ENCODE measurements around the gene BTNL8. TPM values are rescaled to one million over a fixed set of nuclear protein-coding genes. Genes with fewer than 3 reads are reported as not detected.

The BTNL8 gene, protein sequence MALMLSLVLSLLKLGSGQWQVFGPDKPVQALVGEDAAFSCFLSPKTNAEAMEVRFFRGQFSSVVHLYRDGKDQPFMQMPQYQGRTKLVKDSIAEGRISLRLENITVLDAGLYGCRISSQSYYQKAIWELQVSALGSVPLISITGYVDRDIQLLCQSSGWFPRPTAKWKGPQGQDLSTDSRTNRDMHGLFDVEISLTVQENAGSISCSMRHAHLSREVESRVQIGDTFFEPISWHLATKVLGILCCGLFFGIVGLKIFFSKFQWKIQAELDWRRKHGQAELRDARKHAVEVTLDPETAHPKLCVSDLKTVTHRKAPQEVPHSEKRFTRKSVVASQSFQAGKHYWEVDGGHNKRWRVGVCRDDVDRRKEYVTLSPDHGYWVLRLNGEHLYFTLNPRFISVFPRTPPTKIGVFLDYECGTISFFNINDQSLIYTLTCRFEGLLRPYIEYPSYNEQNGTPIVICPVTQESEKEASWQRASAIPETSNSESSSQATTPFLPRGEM
- not detected for total RNA-seq

DNA sequence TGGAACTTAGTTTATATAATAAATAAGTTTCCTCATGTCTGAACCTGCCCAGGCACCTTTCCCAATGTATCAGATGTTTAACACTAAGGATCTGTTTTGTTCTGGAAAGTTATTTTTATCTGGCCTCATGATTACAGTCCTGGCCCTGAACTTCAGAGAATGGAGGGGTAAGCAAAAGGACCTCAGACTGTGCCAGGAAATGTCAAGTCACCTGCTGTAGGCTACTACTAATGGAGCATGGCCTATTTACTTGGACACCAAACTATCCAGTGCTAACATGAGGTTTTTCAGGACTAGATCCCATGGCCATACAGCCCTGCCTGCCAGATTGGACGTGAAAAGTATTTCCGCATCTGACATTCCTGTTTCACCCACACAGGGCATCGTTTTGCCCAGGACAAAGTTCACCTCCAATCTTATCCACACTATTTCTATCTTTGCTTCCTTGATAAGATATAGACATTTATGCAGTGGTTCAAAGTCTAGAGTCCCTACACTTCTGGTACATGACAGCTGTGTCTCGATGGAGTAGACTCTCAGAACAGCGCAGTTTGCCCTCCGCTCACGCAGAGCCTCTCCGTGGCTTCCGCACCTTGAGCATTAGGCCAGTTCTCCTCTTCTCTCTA, at the start of gene BTNL8:
BTNL8 (plus strand) TSS at position 539 of the 626 bp plus-strand sequence. CDS start 152 bp downstream, outside the sequence.
- DNase-seq: no peak

DNA sequence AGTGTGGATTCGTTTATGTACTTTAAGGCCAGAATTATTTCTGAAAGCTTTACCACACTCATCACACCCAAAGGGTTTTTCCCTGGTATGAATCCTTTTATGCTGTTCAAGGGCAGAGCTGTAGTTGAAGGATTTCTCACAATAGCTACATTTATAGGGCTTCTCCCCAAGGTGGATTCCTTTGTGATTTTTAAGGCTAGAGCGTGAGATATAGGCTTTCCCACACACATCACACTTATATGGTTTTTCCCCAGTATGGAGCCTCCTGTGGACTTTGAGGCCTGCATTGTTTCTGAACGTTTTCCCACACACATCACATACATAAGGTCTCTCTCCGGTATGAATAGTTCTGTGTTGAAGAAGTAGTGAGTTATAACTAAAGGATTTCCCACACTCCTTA, 49.1 kb upstream of the BTNL8 start:
- DNase-seq: no peak

DNA sequence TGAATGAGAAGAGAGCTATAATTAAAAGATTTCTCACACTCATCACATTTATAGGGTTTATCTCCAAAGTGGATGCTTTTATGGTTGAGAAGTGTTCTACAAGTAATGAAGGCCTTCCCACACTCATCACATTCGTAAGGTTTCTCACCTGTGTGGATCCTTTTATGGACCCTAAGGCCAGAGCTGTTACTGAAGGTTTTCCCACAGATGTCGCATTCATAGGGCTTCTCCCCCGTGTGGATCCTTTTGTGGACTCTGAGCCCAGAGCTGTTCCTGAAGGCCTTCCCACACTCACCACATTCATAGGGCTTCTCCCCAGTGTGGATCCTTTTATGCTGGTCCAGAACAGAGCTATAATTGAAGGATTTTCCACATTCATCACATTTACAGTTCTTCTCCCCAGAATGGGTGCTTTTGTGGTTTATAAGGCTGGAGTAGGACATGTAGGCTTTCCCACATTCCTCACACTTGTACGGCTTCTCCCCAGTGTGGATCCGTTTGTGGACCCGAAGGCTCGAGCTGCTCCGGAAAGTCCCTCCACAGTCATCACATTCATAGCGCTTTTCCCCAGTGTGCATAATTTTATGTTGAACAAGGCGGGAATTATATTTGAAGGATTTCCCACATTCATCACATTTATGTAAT, 48.4 kb upstream of the BTNL8 start:
- no peak for DNase-seq

DNA sequence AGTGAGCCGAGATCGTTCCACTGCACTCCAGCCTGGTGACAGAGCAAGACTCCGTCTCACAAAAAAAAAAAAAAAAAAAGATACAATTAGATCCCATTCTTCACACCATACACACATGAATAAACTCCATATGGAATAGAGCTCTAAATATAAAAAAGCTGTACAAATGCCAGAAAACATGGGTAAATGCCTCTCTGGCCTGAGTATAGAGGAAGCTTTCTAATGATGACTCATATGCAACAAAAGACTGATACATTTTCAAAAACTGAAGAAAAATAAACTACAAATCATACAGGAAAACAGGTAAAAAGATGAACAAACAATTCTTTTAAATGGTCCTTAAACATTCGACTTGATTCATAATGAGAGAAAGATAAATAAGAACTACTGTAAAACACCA, 46.5 kb upstream of the BTNL8 start:
- DNase-seq: no peak

DNA sequence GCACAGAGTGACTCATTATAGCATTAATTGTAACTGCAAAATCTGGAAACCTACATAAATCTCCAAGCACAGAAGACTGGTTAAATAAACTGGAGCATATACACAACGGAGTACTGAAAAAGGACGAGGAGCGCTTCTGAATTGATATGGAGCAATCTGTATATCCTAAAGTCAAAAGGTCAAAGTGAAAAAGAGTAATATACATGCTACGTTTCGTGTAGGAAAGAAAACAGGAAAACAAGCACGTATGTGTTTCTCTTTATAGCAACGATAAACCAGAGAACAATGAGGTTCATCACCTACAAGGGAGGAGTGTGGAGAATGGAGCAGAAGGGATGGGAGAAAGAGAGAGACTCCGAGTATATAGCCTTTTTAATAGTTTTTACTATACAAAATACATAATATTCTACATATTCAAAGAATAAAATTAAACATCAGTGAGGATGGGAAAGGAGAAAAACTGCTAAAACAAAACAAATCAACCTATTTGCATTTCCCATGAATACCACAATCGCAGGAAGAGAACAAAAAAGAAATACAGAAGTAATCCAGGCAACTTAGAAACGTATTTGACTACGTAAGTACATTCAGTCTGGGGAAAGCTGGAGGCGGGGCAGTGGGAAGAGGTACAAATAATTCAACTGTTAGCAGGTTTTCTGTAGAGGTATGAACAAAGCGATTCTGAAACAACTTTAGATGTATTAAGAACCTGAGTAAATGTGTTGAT, 45.7 kb upstream of the BTNL8 start:
- no peak for DNase-seq

DNA sequence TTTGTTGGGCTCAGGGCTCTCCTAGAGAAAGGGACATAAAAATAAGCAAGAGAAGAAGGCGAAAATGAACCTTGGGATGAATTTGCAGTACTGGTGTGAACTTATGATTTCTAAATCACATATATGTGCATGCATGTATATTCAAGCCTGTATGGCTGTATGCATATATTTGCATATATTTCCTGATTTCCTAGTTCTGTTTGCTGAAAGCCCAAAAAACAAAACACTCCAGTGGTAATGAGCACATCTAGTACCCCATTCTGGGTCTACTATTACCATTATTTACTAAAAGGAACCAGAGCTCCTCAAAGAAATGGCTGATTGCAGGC, 45.1 kb upstream of the BTNL8 start:
- no peak for DNase-seq

DNA sequence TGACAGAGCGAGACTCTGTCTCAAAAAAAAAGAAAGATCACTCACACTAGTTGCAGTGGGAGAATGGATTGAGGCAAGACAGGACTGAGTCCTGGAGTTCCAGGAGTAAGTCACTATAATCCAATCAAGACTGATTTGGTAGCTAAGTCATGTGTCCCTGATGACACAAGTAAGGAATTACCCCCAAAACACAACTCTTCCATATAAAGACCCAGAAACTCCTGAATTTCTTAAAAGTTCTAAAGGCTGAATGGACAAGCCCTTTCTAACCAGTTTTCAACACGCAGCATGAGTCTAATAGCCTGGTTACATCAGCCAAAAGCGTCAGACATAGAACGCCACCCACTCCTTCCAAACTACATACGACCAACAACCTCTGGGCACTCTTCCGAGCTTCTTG, 40.4 kb upstream of the BTNL8 start:
- DNase-seq: no peak

DNA sequence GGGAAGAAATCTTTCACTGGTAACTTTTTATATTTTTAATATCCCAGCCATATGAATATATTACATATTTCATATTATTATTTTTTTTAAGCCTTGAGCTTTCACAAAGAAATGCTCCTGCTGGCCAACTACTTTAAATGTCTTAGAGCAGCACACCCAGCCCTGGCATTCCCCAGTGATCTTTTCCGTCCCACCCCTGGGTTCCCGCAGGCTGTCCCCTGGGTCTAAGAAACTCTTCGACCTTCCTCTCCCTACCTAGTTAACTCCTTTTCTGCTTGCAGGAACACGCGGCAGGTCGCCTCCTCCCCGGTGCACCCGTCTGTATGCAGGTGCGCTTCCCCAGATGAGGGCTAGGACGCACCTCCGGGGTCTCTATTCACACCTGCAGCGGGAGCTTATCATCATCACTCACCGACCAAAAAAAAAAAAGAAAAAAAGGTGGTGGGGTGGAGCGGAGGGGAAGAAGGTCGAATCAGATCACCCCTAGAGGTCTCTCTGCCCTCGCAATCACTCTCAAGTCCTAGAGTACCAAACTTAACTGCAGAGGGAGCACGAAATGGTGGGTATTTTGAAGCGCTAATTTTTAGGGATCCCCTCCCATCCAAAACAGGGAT, 38.6 kb upstream of the BTNL8 start:
- peak; percentile 46 for DNase-seq

DNA sequence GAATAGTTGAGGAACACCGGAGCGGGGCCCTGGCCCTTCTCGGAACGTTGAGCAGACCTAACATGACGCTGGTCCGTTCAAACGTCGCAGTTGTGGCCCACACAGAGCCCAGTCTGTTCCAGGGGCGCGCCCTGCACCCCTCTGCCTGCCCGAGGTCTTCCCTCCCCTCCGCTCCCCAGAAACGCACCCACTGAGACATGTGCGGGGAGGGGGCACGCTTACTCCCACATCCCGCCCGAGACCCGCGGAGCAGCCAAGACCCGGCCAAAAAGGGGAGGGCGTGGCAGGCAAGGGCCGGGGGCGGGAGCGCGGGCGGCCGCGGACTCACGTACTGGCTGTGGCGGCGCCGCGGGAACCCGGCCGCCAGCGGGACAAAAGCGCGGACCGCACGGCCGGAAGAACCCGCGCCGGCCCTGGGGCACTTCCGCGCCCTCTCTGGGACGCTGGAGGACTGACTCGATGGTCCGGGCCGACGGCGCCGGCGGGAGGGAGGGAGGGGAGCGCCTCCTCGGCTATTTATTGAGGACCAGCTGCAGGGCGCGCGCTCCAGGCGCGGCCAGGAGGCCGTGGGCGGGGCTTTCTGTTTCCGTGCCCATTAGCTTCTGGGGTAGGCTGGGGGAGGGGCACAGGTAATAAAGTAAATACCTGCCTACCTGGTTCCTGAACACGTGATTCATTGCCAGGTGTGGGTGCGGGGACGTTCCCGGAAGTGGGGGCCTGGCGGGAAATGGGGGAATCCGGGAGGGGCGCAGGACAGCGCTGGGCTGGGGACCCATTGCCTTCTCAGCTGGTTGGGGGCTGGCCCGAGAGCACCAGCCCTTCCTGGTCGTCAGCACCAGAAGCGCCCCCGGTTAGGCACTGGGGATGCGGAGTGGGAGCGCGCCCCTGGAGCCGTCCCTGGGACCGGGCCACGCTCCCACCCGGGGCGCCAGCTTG, 37.8 kb upstream of the BTNL8 start, which contains the start of gene ZFP62:
ZFP62 (minus strand) TSS at position 390 of the 936 bp plus-strand sequence; CDS start at position 333, 57 bp downstream.
- DNase-seq: peak; percentile 78

DNA sequence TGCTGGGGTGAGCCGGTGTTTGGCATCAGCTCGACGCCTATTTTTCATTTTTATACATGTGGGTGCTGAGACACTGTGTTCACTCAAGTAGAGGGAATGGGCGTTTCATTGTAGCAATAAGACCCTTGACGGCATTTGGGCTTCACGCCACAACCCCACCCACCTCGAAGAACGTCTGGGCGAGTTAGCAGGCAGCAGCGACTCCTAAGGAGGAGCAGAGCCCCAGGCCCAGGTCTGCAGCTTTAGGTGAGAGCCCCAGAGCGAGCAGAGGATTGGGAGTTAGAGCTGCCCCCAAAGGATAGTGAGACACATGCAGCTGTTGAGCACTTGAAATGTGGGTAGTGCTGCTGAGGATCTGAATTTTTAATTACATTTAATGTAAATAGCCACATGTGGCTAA, 36.3 kb upstream of the BTNL8 start:
- DNase-seq: no peak

DNA sequence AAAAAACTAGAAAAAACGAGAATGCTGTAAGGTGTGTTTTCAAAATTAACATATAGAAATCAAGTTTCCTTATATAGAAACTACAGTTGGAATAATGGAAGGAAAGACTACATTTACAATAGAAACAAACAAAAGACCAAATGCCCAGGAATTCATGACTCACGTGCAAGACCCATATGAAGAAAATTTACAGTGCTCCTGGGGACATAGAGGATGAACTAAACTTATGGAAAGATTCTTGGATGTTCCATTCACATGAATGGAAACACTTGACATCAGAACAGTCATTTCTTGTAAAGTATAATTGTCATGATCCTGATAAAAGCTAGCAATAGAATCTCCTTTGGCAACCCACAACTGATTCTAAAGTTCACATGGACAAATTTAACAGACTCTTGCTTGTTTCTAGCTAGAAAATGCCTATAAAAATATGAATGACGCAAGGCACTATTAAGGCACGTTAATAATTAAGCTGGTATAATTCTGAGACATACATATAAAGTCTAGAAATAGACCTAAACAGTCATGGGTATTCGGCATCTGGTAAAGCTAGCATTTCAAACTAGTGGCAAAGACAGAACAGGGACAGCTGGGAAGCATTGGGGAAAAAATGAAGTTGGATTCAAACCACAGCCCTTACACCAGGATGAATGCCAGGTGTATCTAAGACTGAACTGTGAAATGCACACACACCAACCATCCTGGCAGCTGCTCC, 32.8 kb upstream of the BTNL8 start:
- no peak for DNase-seq

DNA sequence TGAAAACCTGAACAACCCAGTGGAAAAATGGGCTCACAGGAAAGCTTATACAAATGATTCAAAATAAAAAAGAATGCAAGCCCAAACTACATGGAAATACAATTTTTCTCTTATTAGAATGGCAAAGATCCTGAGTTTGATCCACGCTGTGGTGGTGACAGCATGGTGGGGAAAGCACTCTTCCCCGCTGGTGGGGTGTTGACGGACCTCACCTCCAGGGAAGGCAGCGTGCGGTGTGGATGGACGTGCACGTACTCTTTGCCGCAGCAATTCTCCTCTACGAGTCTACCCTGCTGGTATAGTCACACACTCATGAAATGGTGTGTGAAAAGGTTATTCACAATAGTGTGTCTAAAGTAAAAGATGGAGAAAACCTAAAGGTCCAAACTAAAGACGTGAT, 32.0 kb upstream of the BTNL8 start:
- no peak for DNase-seq

DNA sequence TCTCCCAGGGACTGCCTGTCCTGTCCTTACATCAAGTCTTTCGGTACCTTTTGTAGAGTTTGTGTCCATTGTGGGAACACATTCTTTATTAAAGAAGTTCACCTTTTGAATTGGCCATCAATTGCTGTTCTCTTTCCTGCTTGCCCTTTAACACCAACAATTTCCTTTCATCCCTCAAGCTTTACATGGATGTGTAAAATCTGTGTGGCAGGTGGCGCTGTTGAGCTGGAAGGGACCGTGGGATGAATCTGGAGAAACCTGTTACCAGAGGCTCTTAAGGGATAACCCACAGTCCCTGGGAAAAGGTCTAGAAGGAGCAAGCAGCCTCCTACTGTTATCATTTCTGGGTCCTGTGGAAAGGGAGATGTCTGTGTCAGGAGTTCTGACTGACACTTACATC, 30.0 kb upstream of the BTNL8 start:
- peak; percentile 51 for DNase-seq

DNA sequence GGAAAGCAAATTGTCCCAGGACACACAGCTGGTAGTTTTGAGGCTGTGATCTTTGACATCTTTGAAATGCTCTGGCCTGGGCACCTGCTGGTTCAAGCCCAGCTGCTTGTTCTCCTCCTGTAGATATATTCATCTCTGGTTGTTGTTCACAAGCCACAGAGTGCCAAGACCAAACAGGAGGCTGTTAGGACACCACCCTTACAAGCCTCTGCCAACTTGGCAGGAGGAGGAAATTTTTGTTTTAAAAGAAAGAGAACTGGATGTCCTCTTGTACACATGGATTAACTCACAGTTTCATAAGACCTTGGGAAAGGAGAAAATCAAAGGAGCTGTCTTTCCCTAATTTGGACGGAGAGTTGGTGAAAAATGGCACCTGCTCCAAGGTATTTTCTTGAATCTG, 29.4 kb upstream of the BTNL8 start:
- DNase-seq: no peak

DNA sequence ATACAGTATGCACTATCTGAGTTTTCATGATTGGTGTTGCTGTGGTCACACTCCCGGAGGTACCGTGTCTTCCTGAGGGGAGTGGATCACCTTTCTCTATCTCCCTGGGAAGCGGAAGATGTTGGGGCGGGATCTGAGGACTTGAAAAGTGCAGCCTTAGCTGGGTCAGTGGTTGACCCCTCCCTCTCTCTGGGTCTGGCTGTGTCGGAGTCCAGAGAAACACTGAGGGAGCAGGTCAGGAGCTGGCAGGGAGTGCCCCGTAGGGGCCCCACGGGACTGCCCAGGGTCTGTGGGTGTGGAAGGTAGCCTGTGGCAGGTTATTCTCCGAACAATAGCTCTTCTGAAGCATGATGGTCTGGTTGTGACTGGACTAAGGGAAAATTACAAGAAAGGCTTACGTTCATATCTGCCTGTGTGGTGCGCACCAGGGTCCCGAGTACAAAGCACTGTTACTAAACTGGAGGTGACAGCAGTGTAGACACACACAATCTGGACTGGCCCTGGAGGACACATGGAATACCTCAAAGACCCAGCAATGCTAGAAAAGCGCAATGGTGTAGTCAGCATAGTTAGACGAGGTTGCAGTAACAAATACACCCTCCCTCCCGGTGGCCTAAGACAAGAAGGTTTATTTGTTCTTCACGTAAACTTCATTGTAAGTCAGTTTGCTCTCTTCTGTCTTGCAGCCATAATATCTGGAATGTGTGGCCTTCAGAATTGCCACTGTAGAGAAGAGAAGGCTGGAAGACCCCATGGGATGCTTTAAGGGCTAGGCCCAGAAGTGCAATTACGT, 28.5 kb upstream of the BTNL8 start:
- DNase-seq: no peak

DNA sequence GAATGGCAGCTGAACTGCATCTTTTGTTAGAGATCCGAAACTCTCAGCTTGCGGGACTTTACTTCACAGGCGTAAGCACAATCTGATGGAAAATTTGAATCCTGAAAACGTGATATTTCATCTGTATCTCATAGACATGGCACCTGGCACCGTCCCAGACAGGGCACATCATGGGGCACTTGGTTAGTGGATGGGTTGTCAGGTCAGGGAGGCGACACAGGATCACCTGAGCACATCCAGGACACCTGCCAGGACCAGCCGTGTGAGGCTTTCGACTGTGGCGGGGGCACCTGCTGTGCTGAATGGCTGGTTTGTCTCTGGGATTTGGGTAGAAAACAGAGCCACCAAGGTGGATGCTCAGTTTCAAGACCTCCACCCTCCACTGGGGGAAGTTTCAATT, 26.5 kb upstream of the BTNL8 start:
- DNase-seq: no peak

DNA sequence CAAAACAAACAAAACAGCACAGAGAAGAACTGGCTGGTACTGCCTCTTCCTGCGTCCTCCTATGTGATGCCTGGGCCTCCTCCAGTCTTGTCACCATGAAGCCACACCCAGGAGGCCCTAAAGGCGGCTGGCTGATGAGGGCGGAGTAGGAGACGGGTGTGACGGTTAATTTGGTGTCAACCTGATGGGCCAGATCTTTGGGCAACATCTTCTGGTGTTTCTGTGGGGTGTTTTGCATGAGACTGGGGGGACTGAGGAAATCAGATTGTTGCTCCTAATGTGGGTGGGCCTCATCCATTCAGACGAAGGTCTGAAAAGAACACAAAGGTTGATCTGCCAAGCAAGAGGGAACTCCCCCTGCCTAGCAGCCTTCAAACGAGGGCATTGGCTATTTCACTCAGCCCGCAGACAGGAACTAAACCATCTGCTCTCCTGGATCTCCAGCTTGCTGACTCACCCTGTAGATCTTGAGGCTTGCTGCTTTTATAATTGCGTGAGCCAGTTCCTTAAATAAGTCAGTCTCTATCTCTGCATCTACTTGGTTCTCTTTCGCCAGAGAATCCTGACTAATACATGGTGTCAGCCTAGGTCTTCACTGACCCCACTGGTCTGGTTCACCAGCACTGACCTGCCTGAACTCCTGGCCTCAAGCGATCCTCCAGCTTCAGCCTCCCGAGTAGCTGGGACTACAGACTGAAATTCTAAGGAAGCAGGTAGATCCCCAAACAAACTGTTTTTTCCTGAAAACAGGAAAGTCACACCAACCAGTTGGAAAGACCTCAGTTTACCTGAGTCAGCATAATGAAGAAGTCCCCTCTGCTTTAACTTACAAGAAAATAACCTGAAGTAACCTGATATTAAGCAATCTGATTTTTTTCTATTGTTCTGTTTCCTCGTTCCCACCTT, 25.1 kb upstream of the BTNL8 start:
- DNase-seq: no peak

DNA sequence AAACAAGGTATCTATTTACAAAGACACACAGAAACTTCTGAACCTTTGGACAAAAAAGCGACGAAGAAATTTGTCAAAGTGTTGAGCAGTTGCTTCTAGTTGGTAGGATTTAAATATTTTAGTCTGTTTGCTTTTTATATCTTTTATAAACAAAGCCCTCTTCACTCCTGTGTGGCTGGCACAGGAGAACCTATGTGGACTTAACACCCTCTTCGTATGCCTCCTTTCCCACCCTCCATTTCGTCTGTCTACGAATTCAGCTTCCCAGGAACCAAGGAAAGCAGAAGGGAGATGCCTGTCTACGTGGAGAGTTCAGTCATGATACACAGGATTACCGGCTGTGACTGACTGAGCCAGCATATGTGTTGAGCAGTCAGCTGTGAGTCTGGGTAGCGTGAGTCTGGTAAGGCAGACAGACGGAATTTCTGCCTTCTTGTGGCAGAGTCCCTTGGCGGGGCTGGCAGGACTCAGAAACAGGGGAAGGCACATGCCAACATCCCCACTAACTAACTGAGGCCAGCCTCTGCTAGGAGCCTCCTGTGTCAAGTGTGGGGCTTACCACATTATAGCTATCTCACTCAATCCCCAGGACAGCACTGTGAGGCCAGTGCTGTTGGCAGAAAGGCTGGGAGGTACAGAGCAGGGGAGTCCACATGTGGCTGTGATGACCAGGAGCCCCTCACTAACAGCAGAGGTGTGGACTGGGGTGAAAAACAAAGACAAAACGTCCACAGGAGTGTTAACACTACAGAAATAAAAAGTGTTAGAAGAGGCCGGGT, 24.0 kb upstream of the BTNL8 start:
- no peak for DNase-seq
